Measurements from ENCODE around the gene COL5A1.
"Not testable (repeated sequence)": the region's sequence is repeated elsewhere in the genome, so short reads cannot be mapped to it uniquely, and the experiment has no call there.

The COL5A1 gene

GRCh38 chr9:134679616-134680392 is 38.2 kb downstream of the COL5A1 start:
- DNase-seq = no peak

GRCh38 chr9:134680393-134681060 is 38.9 kb downstream of the COL5A1 start:
- DNase-seq = no peak

- DNase-seq = no peak
Measured at GRCh38 chr9:134681061-134681661, 39.6 kb downstream of the COL5A1 start.

- no peak for DNase-seq
Measured at GRCh38 chr9:134682026-134682425, 40.4 kb downstream of the COL5A1 start.

- no peak for DNase-seq
Measured at GRCh38 chr9:134682651-134683364, 41.2 kb downstream of the COL5A1 start.

GRCh38 chr9:134683714-134684374 is 42.2 kb downstream of the COL5A1 start:
- DNase-seq = no peak

GRCh38 chr9:134684375-134684723 is 42.7 kb downstream of the COL5A1 start:
- DNase-seq = no peak

- not testable (repeated sequence) for DNase-seq
Measured at GRCh38 chr9:134684941-134685340, 43.3 kb downstream of the COL5A1 start.

GRCh38 chr9:134685784-134686183 is 44.2 kb downstream of the COL5A1 start:
- DNase-seq = no peak

GRCh38 chr9:134686896-134687295 is 45.3 kb downstream of the COL5A1 start:
- no peak for DNase-seq

GRCh38 chr9:134687556-134687955 is 46.0 kb downstream of the COL5A1 start:
- no peak for DNase-seq

GRCh38 chr9:134688231-134688630 is 46.6 kb downstream of the COL5A1 start:
- no peak for DNase-seq

GRCh38 chr9:134688661-134689320 is 47.2 kb downstream of the COL5A1 start:
- DNase-seq = no peak

GRCh38 chr9:134689321-134690181 is 47.9 kb downstream of the COL5A1 start:
- no peak for DNase-seq

GRCh38 chr9:134690301-134690751 is 48.7 kb downstream of the COL5A1 start:
- no peak for DNase-seq

- DNase-seq = no peak
Measured at GRCh38 chr9:134690946-134691694, 49.5 kb downstream of the COL5A1 start.

GRCh38 chr9:134691695-134692572 is 50.3 kb downstream of the COL5A1 start:
- DNase-seq = no peak

- DNase-seq = no peak
Measured at GRCh38 chr9:134692573-134692860, 50.9 kb downstream of the COL5A1 start.

- no peak for DNase-seq
Measured at GRCh38 chr9:134693011-134693410, 51.4 kb downstream of the COL5A1 start.
